ENCODE measurements around the gene GALM. TPM values are rescaled to one million over a fixed set of nuclear protein-coding genes. Genes with fewer than 3 reads are reported as not detected.

Gene GALM
- total RNA-seq, 1 donor from 2014 or later, result 17.6 TPM

- no peak for DNase-seq (ENCODE audit: low spot score in 2 of 2, unreplicated experiment in 2 of 2)
- no peak for TF ChIP-seq CTCF (IDR thresholded peaks at IDR 0.05; ENCODE audit: unreplicated experiment)
- no peaks in the 10 kb centered on the region for H3K9me3 Mint-ChIP-seq
- H3K4me3 Mint-ChIP-seq, result peak overlapping the region; percentile 86
- H3K4me1 Mint-ChIP-seq, result peaks cover 43% of the 10 kb centered on the region
- H3K36me3 Mint-ChIP-seq, result no peaks in the 10 kb centered on the region
- peak overlapping the region; percentile 96 for H3K27ac Mint-ChIP-seq
- no peaks in the 10 kb centered on the region for H3K27me3 Mint-ChIP-seq (ENCODE audit: low read depth)
Measured at GRCh38 chr2:38666556-38666910, 619 bp downstream of the GALM start.

GRCh38 chr2:38668092-38668491, 2.2 kb downstream of the GALM start:
- DNase-seq (ENCODE audit: low spot score in 2 of 2, unreplicated experiment in 2 of 2), result no peak
- Mint-ChIP-seq H3K36me3 (no peaks in the 10 kb centered on the region), H3K9me3 (no peaks in the 10 kb centered on the region), H3K4me3 (peak overlapping the region; percentile 49), H3K27ac (peak overlapping the region; percentile 26), H3K27me3 (ENCODE audit: low read depth) (no peaks in the 10 kb centered on the region), H3K4me1 (peaks cover 45% of the 10 kb centered on the region)
- no peak for TF ChIP-seq CTCF (IDR thresholded peaks at IDR 0.05; ENCODE audit: unreplicated experiment)

- H3K4me1 Mint-ChIP-seq, result peaks cover 46% of the 10 kb centered on the region
- peak overlapping the region; percentile 91 for H3K27ac Mint-ChIP-seq
- H3K27me3 Mint-ChIP-seq (ENCODE audit: low read depth), result no peaks in the 10 kb centered on the region
- no peak for DNase-seq (ENCODE audit: low spot score in 2 of 2, unreplicated experiment in 2 of 2)
- no peaks in the 10 kb centered on the region for H3K9me3 Mint-ChIP-seq
- peaks cover 2% of the 10 kb centered on the region for H3K36me3 Mint-ChIP-seq
- peak overlapping the region; percentile 57 for H3K4me3 Mint-ChIP-seq
- no peak for TF ChIP-seq CTCF (IDR thresholded peaks at IDR 0.05; ENCODE audit: unreplicated experiment)
Measured at GRCh38 chr2:38668779-38669479, 3.0 kb downstream of the GALM start.

- no peak for TF ChIP-seq CTCF (IDR thresholded peaks at IDR 0.05; ENCODE audit: unreplicated experiment)
- DNase-seq (ENCODE audit: low spot score in 2 of 2, unreplicated experiment in 2 of 2), result no peak
- H3K27ac Mint-ChIP-seq, result peak overlapping the region; percentile 56
- H3K36me3 Mint-ChIP-seq, result peaks cover 10% of the 10 kb centered on the region
- H3K4me3 Mint-ChIP-seq, result no peak overlapping the region
- H3K27me3 Mint-ChIP-seq (ENCODE audit: low read depth), result no peaks in the 10 kb centered on the region
- H3K9me3 Mint-ChIP-seq, result no peaks in the 10 kb centered on the region
- H3K4me1 Mint-ChIP-seq, result peaks cover 40% of the 10 kb centered on the region
Measured at GRCh38 chr2:38671303-38671702, 5.4 kb downstream of the GALM start.

GRCh38 chr2:38671946-38672345, 6.0 kb downstream of the GALM start:
- no peaks in the 10 kb centered on the region for H3K27me3 Mint-ChIP-seq (ENCODE audit: low read depth)
- no peak overlapping the region for H3K27ac Mint-ChIP-seq
- no peak overlapping the region for H3K4me3 Mint-ChIP-seq
- no peak for DNase-seq (ENCODE audit: low spot score in 2 of 2, unreplicated experiment in 2 of 2)
- TF ChIP-seq CTCF (IDR thresholded peaks at IDR 0.05; ENCODE audit: unreplicated experiment), result no peak
- no peaks in the 10 kb centered on the region for H3K9me3 Mint-ChIP-seq
- H3K4me1 Mint-ChIP-seq, result peaks cover 34% of the 10 kb centered on the region
- H3K36me3 Mint-ChIP-seq, result peaks cover 13% of the 10 kb centered on the region

Measured in mesothelial cell of epicardium (in vitro differentiated cells).